22Rv1 (cell line): ENCODE measurements around the gene XIRP1.

Source experiments
- H3K27ac ChIP-seq: fragments of 450-650 bp; 2 replicates; pipeline ENCODE4 v1.5.1; 2017
- ZFX ChIP-seq: fragments of 450-650 bp; IDR thresholded peaks from 2 replicates; pipeline ENCODE4 v1.6.1; 2017; ENCODE audit warnings: antibody characterized with exemption, borderline replicate concordance
- TF ChIP-seq, protein P1 (sequence below): fragments of 450-650 bp; IDR thresholded peaks from 2 replicates; pipeline ENCODE4 v1.5.1; 2017; ENCODE audit warnings: mild to moderate bottlenecking

The XIRP1 gene

GRCh38 chr3:39137991-39138803, 54.2 kb downstream of the XIRP1 start:
- peak overlapping the region; percentile 96; the same call in 1 of the 2 replicates for H3K27ac ChIP-seq
- TF ChIP-seq ZFX, result no peak
- TF ChIP-seq, protein P1, sequence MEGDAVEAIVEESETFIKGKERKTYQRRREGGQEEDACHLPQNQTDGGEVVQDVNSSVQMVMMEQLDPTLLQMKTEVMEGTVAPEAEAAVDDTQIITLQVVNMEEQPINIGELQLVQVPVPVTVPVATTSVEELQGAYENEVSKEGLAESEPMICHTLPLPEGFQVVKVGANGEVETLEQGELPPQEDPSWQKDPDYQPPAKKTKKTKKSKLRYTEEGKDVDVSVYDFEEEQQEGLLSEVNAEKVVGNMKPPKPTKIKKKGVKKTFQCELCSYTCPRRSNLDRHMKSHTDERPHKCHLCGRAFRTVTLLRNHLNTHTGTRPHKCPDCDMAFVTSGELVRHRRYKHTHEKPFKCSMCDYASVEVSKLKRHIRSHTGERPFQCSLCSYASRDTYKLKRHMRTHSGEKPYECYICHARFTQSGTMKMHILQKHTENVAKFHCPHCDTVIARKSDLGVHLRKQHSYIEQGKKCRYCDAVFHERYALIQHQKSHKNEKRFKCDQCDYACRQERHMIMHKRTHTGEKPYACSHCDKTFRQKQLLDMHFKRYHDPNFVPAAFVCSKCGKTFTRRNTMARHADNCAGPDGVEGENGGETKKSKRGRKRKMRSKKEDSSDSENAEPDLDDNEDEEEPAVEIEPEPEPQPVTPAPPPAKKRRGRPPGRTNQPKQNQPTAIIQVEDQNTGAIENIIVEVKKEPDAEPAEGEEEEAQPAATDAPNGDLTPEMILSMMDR, result no peak

- TF ChIP-seq, protein P1, result no peak
- TF ChIP-seq ZFX, result no peak
- no peak overlapping the region for H3K27ac ChIP-seq
Measured at GRCh38 chr3:39137435-39137936, 54.9 kb downstream of the XIRP1 start.

DNA sequence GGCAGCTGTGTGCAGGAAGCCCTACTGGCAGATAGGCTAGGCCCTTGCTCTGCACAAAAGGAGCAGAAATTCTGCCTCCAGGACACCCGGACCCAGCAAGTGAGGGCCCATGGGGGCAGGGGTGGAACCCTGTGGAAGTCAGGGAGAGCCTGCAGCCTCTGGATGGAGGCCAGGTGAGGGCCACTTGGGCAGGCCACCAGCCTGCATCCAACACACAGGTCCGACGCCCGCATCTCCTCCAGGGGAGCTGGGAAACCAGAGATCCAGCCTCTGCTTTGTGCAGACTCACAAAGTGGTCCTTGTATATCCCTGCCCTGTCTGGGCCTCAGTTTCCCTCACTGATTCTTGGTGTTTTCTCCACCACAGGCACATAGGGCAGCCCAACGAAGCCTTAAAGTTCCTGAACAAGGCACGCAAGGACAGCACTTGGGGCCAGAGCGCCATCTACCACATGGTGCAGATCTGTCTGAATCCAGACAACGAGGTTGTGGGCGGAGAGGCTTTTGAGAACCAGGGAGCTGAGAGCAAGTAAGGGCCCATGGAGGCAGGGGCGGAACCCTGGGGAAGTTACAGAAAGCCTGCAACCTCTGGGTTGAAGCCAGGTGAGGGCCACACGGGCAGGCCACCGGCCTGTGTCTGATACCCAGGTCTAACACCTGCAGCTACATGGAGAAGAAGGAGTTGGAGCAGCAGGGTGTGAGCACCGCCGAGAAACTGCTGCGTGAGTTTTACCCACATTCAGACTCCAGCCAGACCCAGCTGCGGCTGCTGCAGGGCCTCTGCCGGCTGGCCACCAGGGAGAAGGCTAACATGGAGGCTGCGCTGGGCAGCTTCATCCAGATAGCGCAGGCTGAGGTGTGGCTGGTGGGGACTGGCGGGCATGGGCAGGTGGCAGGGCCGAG, 55.6 kb downstream of the XIRP1 start:
- H3K27ac ChIP-seq, result no peak overlapping the region
- TF ChIP-seq, protein P1, result no peak
- no peak for TF ChIP-seq ZFX

GRCh38 chr3:39135170-39135805, 57.1 kb downstream of the XIRP1 start:
- TF ChIP-seq, protein P1, result no peak
- no peak overlapping the region for H3K27ac ChIP-seq

DNA sequence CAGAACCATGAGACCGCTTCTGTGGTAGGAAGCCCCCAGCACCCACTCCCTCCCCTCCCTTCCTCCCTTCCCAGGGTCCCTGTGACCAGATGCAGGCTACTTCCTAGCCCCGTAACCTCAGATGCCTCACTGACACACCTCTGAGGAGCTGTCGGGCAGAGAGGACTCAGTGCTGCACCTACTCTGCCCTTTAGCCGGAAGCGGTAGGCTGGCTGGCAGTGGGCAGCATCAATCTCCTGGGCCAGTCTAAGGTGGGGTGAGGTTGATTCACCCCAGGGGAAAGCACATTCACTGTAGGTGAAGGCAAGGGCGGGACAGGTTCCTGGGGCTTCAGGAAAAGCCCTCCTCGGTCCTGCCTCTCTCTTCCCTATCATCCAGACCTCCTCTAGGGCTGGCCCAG, 58.1 kb downstream of the XIRP1 start:
- no peak overlapping the region for H3K27ac ChIP-seq
- TF ChIP-seq ZFX, result no peak
- TF ChIP-seq, protein P1, result no peak

- H3K27ac ChIP-seq, result no peak overlapping the region
Measured at GRCh38 chr3:39133822-39134221, 58.6 kb downstream of the XIRP1 start.

More at GRCh38 chr3:39133822-39134221, 58.6 kb downstream of the XIRP1 start:
- TF ChIP-seq, protein P1, result no peak
- TF ChIP-seq ZFX, result no peak
